Activated CD4-positive, alpha-beta T cell treated with anti-CD3 and anti-CD28 coated beads for 36 hours (primary cell): ENCODE results near the gene KRT4. TPM values are rescaled to one million over a fixed set of nuclear protein-coding genes. Genes with fewer than 3 reads are reported as not detected.

Experiments used
- ATAC-seq: fragments of 200-7000 bp; cut with Tn5 transposase; one replicate; pipeline ENCODE4 v1.10.0; 2021; ENCODE audit warnings: mild to moderate bottlenecking, moderate library complexity
- CTCF ChIA-PET: fragments of 350-600 bp; sonication (Branson Sonifier 250); formaldehyde crosslinking; loops from one replicate; lab custom pipeline; 2021; ENCODE audit warnings: antibody characterized with exemption; lab: Charles Lee
- POLR2A ChIA-PET: fragments of 350-600 bp; sonication (Branson Sonifier 250); formaldehyde crosslinking; loops from one replicate; lab custom pipeline; 2021; ENCODE audit warnings: antibody characterized with exemption, inconsistent platforms; lab: Charles Lee
- DNase-seq: peaks from one replicate; pipeline ENCODE4 v3.0.0-alpha.2; 2020
- H3K27ac Mint-ChIP-seq: one replicate; pipeline ENCODE4 v1.8.0; 2021; ENCODE audit warnings: mixed read lengths
- H3K27me3 Mint-ChIP-seq: one replicate; pipeline ENCODE4 v1.8.0; 2021; ENCODE audit warnings: mixed read lengths
- H3K36me3 Mint-ChIP-seq: one replicate; pipeline ENCODE4 v1.8.0; 2021; ENCODE audit warnings: low read depth, mixed read lengths
- H3K4me1 Mint-ChIP-seq: one replicate; pipeline ENCODE4 v1.8.0; 2021; ENCODE audit warnings: mixed read lengths
- H3K4me3 Mint-ChIP-seq: one replicate; pipeline ENCODE4 v1.8.0; 2021; ENCODE audit warnings: mild to moderate bottlenecking, moderate library complexity, mixed read lengths
- H3K9me3 Mint-ChIP-seq: one replicate; pipeline ENCODE4 v1.8.0; 2021; ENCODE audit warnings: low read depth, mixed read lengths
- intact Hi-C, 2 experiments: fragments of 100-400 bp; cut with DNase I in 1 of 2; cut with micrococcal nuclease in 1 of 2; formaldehyde crosslinking; loops; one replicate each; pipeline versions ENCODE4 v1.14.2 to v1.15.1; 2022 to 2024; cut with DNase I, micrococcal nuclease
- total RNA-seq, 2 experiments: library from RNA; stranded (reverse); gene quantifications; one replicate each; pipeline ENCODE4 v1.2.3, GENCODE V29; 2021

The KRT4 gene
- total RNA-seq, 2 experiments from 2014 or later, result not detected

GRCh38 chr12:52827499-52828090 lies 13.7 kb upstream of the KRT4 start:
- ATAC-seq (no peak), DNase-seq (no peak)
- Mint-ChIP-seq H3K4me1 (peaks cover 7% of the 10 kb centered on the region), H3K9me3 (no peaks in the 10 kb centered on the region), H3K27me3 (no peaks in the 10 kb centered on the region), H3K4me3 (no peak overlapping the region), H3K36me3 (no peaks in the 10 kb centered on the region), H3K27ac (no peak overlapping the region)
- intact Hi-C loops, result no loop called here
- ChIA-PET CTCF (no interaction called here), POLR2A (no interaction called here)

GRCh38 chr12:52826611-52827498 lies 12.9 kb upstream of the KRT4 start:
- Mint-ChIP-seq H3K36me3 (no peaks in the 10 kb centered on the region), H3K27ac (no peak overlapping the region), H3K4me1 (peaks cover 7% of the 10 kb centered on the region), H3K9me3 (no peaks in the 10 kb centered on the region), H3K27me3 (no peaks in the 10 kb centered on the region), H3K4me3 (no peak overlapping the region)
- no peak for ATAC-seq
- intact Hi-C loops, result no loop called here
- ChIA-PET CTCF (interaction anchor here (0.6 kb wide), 2 partner anchors 93 to 432 kb away, joined by 3 to 6 read pairs; no protein-coding TSS in a partner anchor), POLR2A (no interaction called here)
- no peak for DNase-seq

- DNase-seq, result no peak
- CTCF ChIA-PET, result interaction anchor here (0.6 to 0.7 kb wide), 2 partner anchors 92 to 1676 kb away, joined by 3 to 6 read pairs; no protein-coding TSS in a partner anchor
- no peak for ATAC-seq
- no peak overlapping the region for H3K27ac Mint-ChIP-seq
- no peaks in the 10 kb centered on the region for H3K9me3 Mint-ChIP-seq
- no peak overlapping the region for H3K4me3 Mint-ChIP-seq
- peaks cover 7% of the 10 kb centered on the region for H3K4me1 Mint-ChIP-seq
- POLR2A ChIA-PET, result no interaction called here
- H3K27me3 Mint-ChIP-seq, result no peaks in the 10 kb centered on the region
- intact Hi-C loops, result no loop called here
- no peaks in the 10 kb centered on the region for H3K36me3 Mint-ChIP-seq
These were observed 12.0 kb upstream of the KRT4 start for GRCh38 chr12:52825961-52826360.

GRCh38 chr12:52824741-52825410 lies 11.0 kb upstream of the KRT4 start:
- Mint-ChIP-seq H3K9me3 (no peaks in the 10 kb centered on the region), H3K27me3 (no peaks in the 10 kb centered on the region), H3K4me1 (peaks cover 7% of the 10 kb centered on the region), H3K4me3 (no peak overlapping the region), H3K27ac (no peak overlapping the region), H3K36me3 (no peaks in the 10 kb centered on the region)
- ATAC-seq (no peak), DNase-seq (no peak)
- CTCF ChIA-PET, result interaction anchor here (0.6 to 1.0 kb wide), 3 partner anchors 21 to 99 kb away, joined by 3 to 4 read pairs (median 3); no protein-coding TSS in a partner anchor
- intact Hi-C loops, result no loop called here
- POLR2A ChIA-PET, result no interaction called here

- Mint-ChIP-seq H3K27me3 (no peaks in the 10 kb centered on the region), H3K4me3 (no peak overlapping the region), H3K9me3 (no peaks in the 10 kb centered on the region), H3K36me3 (no peaks in the 10 kb centered on the region), H3K4me1 (peaks cover 6% of the 10 kb centered on the region), H3K27ac (no peak overlapping the region)
- no peak for DNase-seq
- intact Hi-C loops, result no loop called here
- POLR2A ChIA-PET, result no interaction called here
- CTCF ChIA-PET, result interaction anchor here (0.6 to 1.0 kb wide), 2 partner anchors 22 to 98 kb away, joined by 3 to 4 read pairs; no protein-coding TSS in a partner anchor
- ATAC-seq, result no peak
These were observed 10.0 kb upstream of the KRT4 start for GRCh38 chr12:52823761-52824450.

- DNase-seq (no peak), ATAC-seq (no peak)
- no peaks in the 10 kb centered on the region for H3K9me3 Mint-ChIP-seq
- H3K4me1 Mint-ChIP-seq, result peaks cover 3% of the 10 kb centered on the region
- H3K27me3 Mint-ChIP-seq, result no peaks in the 10 kb centered on the region
- H3K4me3 Mint-ChIP-seq, result no peak overlapping the region
- no peak overlapping the region for H3K27ac Mint-ChIP-seq
- no peaks in the 10 kb centered on the region for H3K36me3 Mint-ChIP-seq
- ChIA-PET CTCF (interaction anchor here (0.7 kb wide), 1 partner anchor 28 kb away, joined by 3 read pairs; no protein-coding TSS in a partner anchor), POLR2A (no interaction called here)
- intact Hi-C loops, result no loop called here
These were observed 9.0 kb upstream of the KRT4 start for GRCh38 chr12:52822771-52823510.

- Mint-ChIP-seq H3K9me3 (no peaks in the 10 kb centered on the region), H3K4me1 (peaks cover 10% of the 10 kb centered on the region), H3K27me3 (no peaks in the 10 kb centered on the region), H3K27ac (no peak overlapping the region), H3K36me3 (no peaks in the 10 kb centered on the region), H3K4me3 (no peak overlapping the region)
- DNase-seq (no peak), ATAC-seq (no peak)
- ChIA-PET POLR2A (interaction anchor here (0.5 kb wide), 1 partner anchor 33 kb away, joined by 8 read pairs; no protein-coding TSS in a partner anchor), CTCF (interaction anchor here (0.6 to 2.0 kb wide), 3 partner anchors 8 to 121 kb away, joined by 3 to 5 read pairs (median 3); no protein-coding TSS in a partner anchor)
- intact Hi-C loops, result no loop called here
These were observed 8.1 kb upstream of the KRT4 start for GRCh38 chr12:52821826-52822660.

- Mint-ChIP-seq H3K4me3 (no peak overlapping the region), H3K27ac (no peak overlapping the region), H3K9me3 (no peaks in the 10 kb centered on the region), H3K4me1 (peaks cover 10% of the 10 kb centered on the region), H3K27me3 (no peaks in the 10 kb centered on the region), H3K36me3 (no peaks in the 10 kb centered on the region)
- DNase-seq, result no peak
- ChIA-PET CTCF (interaction anchor here (0.6 to 2.0 kb wide), 2 partner anchors 9 to 121 kb away, joined by 3 to 5 read pairs; no protein-coding TSS in a partner anchor), POLR2A (interaction anchor here (0.5 kb wide), 1 partner anchor 33 kb away, joined by 8 read pairs; no protein-coding TSS in a partner anchor)
- no peak for ATAC-seq
- intact Hi-C loops, result no loop called here
These were observed 7.3 kb upstream of the KRT4 start for GRCh38 chr12:52821071-52821730.

GRCh38 chr12:52820521-52820920 lies 6.6 kb upstream of the KRT4 start:
- intact Hi-C loops, result no loop called here
- no peak for ATAC-seq
- no peak overlapping the region for H3K27ac Mint-ChIP-seq
- ChIA-PET CTCF (interaction anchor here (0.6 to 2.0 kb wide), 3 partner anchors 10 to 160 kb away, joined by 3 to 5 read pairs (median 3); no protein-coding TSS in a partner anchor), POLR2A (no interaction called here)
- peaks cover 10% of the 10 kb centered on the region for H3K4me1 Mint-ChIP-seq
- H3K27me3 Mint-ChIP-seq, result no peaks in the 10 kb centered on the region
- H3K4me3 Mint-ChIP-seq, result no peak overlapping the region
- no peaks in the 10 kb centered on the region for H3K36me3 Mint-ChIP-seq
- no peak for DNase-seq
- no peaks in the 10 kb centered on the region for H3K9me3 Mint-ChIP-seq
